GF-D8 (cell line): Measurements from ENCODE around the gene PCDHA8.
"Not testable (repeated sequence)": the region's sequence is repeated elsewhere in the genome, so short reads cannot be mapped to it uniquely, and the experiment has no call there.

ENCODE experiments used
- DNase-seq: peaks from one replicate; lab custom pipeline; 2025; lab: John Stamatoyannopoulos, UW

Gene PCDHA8

GRCh38 chr5:140869555-140869886 is 28.5 kb downstream of the PCDHA8 start:
- DNase-seq = no peak

- DNase-seq = no peak
Measured at GRCh38 chr5:140870221-140871201, 29.5 kb downstream of the PCDHA8 start.

- DNase-seq = no peak
Measured at GRCh38 chr5:140875085-140876065, 34.4 kb downstream of the PCDHA8 start, which contains the start of gene PCDHA12. TSS of gene PCDHA12 (plus strand) at chr5:140875308. CDS start at chr5:140875473, 165 bp downstream.

GRCh38 chr5:140876541-140877261 is 35.7 kb downstream of the PCDHA8 start:
- DNase-seq = not testable (repeated sequence)

GRCh38 chr5:140877262-140877581 is 36.2 kb downstream of the PCDHA8 start:
- DNase-seq = no peak

GRCh38 chr5:140881889-140882590 is 41.1 kb downstream of the PCDHA8 start, which contains the start of gene PCDHA13:
TSS of gene PCDHA13 (plus strand) at chr5:140882124. CDS start at chr5:140882269, 145 bp downstream.
- no peak for DNase-seq

- no peak for DNase-seq
Measured at GRCh38 chr5:140882591-140882899, 41.6 kb downstream of the PCDHA8 start.

- no peak for DNase-seq
Measured at GRCh38 chr5:140883373-140883772, 42.4 kb downstream of the PCDHA8 start.

GRCh38 chr5:140883927-140884697 is 43.1 kb downstream of the PCDHA8 start:
- no peak for DNase-seq
